ENCODE measurements around the gene PIP5K1C.

DNA sequence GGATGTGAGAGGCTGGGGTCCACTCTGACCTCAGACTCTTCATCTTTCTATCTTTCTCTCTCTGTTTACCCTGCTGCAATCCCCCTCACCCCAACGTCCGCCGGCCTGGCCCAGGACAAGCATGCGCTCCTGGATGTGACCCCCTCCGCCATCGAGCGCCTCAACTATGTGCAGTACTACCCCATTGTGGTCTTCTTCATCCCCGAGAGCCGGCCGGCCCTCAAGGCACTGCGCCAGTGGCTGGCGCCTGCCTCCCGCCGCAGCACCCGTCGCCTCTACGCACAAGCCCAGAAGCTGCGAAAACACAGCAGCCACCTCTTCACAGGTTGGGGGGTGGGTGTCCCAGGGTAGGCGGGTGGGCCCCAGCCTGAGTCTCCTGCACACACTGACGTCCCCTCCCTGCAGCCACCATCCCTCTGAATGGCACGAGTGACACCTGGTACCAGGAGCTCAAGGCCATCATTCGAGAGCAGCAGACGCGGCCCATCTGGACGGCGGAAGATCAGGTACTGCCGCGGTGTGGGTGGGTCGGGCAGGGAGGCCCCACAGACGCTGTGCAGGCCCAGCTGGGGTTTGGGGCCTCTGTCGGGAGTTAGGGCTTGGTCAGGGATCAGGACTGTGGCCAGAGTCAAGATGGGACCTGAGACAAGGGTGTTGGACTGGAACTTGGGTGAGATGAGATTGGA, 46.2 kb upstream of the PIP5K1C start:
- TF ChIP-seq, protein P1, sequence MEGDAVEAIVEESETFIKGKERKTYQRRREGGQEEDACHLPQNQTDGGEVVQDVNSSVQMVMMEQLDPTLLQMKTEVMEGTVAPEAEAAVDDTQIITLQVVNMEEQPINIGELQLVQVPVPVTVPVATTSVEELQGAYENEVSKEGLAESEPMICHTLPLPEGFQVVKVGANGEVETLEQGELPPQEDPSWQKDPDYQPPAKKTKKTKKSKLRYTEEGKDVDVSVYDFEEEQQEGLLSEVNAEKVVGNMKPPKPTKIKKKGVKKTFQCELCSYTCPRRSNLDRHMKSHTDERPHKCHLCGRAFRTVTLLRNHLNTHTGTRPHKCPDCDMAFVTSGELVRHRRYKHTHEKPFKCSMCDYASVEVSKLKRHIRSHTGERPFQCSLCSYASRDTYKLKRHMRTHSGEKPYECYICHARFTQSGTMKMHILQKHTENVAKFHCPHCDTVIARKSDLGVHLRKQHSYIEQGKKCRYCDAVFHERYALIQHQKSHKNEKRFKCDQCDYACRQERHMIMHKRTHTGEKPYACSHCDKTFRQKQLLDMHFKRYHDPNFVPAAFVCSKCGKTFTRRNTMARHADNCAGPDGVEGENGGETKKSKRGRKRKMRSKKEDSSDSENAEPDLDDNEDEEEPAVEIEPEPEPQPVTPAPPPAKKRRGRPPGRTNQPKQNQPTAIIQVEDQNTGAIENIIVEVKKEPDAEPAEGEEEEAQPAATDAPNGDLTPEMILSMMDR (IDR thresholded peaks at IDR 0.05): no peak
- TF ChIP-seq EZH2 (IDR thresholded peaks at IDR 0.05; ENCODE audit: borderline replicate concordance, insufficient read depth, low read depth, low read length, poor library complexity, severe bottlenecking): no peak

Measured in B cell (primary cell).